H1 (cell line): ENCODE data around the gene COL1A1.

Experiments used
- NRF1 ChIP-seq: IDR thresholded peaks from 2 replicates; pipeline ENCODE4 v1.6.1; 2011; ENCODE audit warnings: mild to moderate bottlenecking, low read depth, low read length, improper control_type of control experiment
- POLR2A ChIP-seq, 2 experiments: IDR thresholded peaks; 1 replicate in 1 of 2; 2 replicates in 1 of 2; pipeline ENCODE4 v1.6.1; 2011; ENCODE audit warnings: low read depth in 2 of 2, low read length in 2 of 2, mild to moderate bottlenecking in 2 of 2; ENCODE audit errors: control extremely low read depth in 1 of 2
- SIN3A ChIP-seq, 2 experiments: IDR thresholded peaks in 1 of 2; conservative IDR thresholded peaks in 1 of 2; 2 replicates each; pipeline ENCODE4 v1.6.1; 2011 to 2012; ENCODE audit warnings: low read length in 2 of 2, improper control_type of control experiment in 1 of 2, low read depth in 1 of 2, mild to moderate bottlenecking in 1 of 2
- SP2 ChIP-seq: IDR thresholded peaks from 2 replicates; pipeline ENCODE4 v1.6.1; 2012; ENCODE audit warnings: mild to moderate bottlenecking, low read length, inconsistent platforms
- TF ChIP-seq, protein P1 (sequence below), 3 experiments: IDR thresholded peaks; 1 replicate in 2 of 3; 2 replicates in 1 of 3; pipeline versions ENCODE4 v1.5.1 to v1.6.1; 2011; ENCODE audit warnings: low read length in 3 of 3, mild to moderate bottlenecking in 3 of 3, inconsistent platforms in 2 of 3, low read depth in 1 of 3, moderate library complexity in 1 of 3; ENCODE audit not compliant: insufficient read depth in 1 of 3; ENCODE audit errors: control extremely low read depth in 1 of 3
- TF ChIP-seq, protein P2 (sequence below): IDR thresholded peaks from 2 replicates; pipeline ENCODE4 v1.6.1; 2012; ENCODE audit warnings: inconsistent platforms

DNA sequence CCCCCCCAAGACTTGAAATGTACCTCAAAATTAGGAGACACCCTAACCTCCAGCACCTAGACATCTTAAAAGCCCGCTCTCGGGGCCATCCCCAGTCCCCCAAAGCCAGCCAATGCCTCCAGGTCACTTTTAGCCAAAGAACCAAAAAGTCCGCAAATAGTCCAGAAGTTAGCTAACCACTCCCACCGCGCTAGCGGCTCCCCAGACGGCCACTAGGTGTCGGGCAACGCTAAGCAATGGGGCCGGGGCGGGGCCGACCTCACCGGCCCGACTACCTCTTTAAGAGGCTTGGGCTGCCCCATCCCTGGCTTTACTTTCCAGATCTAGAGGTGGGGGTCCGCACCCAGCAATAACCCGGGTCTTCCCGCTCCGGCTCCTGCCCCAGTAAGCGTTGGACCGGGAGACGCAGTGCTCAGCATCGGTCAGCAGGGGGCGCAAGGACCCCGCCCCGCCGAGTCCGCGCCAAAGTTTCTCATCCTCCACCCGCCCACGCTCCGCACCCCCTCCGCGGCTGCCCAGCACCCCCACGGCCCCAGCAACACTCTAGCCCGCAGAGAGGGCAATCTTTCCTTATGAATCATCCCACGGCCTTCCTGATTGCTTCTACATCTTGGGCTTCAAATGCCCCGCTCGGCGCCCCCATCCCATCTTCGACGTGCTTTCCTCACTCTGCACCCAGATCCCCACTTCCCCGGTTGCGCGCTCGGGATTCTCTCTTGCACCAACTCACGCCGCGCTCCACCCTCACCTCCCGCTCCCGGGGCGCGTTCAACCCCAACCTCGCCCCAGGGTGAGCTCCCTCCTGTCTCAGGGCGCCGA lies 765 bp downstream of the COL1A1 start:
- no peak for TF ChIP-seq POLR2A (IDR thresholded peaks at IDR 0.05; ENCODE audit: control extremely low read depth in 1 of 2, low read depth in 2 of 2, low read length in 2 of 2)
- TF ChIP-seq, protein P1, sequence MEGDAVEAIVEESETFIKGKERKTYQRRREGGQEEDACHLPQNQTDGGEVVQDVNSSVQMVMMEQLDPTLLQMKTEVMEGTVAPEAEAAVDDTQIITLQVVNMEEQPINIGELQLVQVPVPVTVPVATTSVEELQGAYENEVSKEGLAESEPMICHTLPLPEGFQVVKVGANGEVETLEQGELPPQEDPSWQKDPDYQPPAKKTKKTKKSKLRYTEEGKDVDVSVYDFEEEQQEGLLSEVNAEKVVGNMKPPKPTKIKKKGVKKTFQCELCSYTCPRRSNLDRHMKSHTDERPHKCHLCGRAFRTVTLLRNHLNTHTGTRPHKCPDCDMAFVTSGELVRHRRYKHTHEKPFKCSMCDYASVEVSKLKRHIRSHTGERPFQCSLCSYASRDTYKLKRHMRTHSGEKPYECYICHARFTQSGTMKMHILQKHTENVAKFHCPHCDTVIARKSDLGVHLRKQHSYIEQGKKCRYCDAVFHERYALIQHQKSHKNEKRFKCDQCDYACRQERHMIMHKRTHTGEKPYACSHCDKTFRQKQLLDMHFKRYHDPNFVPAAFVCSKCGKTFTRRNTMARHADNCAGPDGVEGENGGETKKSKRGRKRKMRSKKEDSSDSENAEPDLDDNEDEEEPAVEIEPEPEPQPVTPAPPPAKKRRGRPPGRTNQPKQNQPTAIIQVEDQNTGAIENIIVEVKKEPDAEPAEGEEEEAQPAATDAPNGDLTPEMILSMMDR (IDR thresholded peaks at IDR 0.05; ENCODE audit: control extremely low read depth in 1 of 3, insufficient read depth in 1 of 3, low read depth in 1 of 3, low read length in 3 of 3), result peak; percentile 76 to 85 (median 85)
- TF ChIP-seq SIN3A (conservative IDR thresholded peaks at IDR 0.05 in 1 of 2, IDR thresholded peaks at IDR 0.05 in 1 of 2; ENCODE audit: low read depth in 1 of 2, low read length in 2 of 2), result peak in 1 of 2 experiments; percentile 84; a peak in 2 of 4 replicates
- TF ChIP-seq SP2, result no peak
- TF ChIP-seq NRF1, result no peak
- TF ChIP-seq, protein P2, sequence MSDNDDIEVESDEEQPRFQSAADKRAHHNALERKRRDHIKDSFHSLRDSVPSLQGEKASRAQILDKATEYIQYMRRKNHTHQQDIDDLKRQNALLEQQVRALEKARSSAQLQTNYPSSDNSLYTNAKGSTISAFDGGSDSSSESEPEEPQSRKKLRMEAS, result 0 out of 2 replicates have a peak, but pooled peaks have one; percentile 29
